Measurements from ENCODE around the gene RTN4IP1.

Gene RTN4IP1

DNA sequence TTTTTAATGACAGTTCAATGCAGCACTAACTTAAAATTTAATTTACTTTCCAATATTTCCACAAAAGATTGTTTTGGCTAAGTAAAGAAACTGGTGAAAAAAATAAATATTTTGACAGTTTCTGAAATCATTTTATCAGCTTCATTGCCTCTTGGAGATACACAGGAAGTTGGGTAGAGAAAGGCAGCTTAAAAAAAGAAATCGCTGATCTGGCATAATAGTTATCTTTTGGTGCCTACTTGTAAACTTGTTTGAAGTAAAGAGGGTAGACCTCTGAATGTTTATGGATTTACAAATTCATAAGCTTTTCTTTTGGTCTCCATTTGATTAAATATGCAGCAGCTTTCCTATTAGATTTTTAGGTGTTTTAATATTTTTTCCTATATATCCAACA is 103.4 kb downstream of the RTN4IP1 start:
- FAIRE-seq (no peak), DNase-seq (ENCODE audit: insufficient read length, low spot score) (no peak)
- no peak for TF ChIP-seq CTCF (IDR thresholded peaks at IDR 0.05; ENCODE audit: insufficient read depth, missing control alignments)

GRCh38 chr6:106525107-106525881 is 104.0 kb downstream of the RTN4IP1 start:
- FAIRE-seq = no peak
- no peak for TF ChIP-seq CTCF (IDR thresholded peaks at IDR 0.05; ENCODE audit: insufficient read depth, missing control alignments)
- no peak for DNase-seq (ENCODE audit: insufficient read length, low spot score)

- FAIRE-seq (no peak), DNase-seq (ENCODE audit: insufficient read length, low spot score) (no peak)
- TF ChIP-seq CTCF (IDR thresholded peaks at IDR 0.05; ENCODE audit: insufficient read depth, missing control alignments) = no peak
Measured at GRCh38 chr6:106522562-106523250, 106.6 kb downstream of the RTN4IP1 start.
